ENCODE measurements around the gene PEX16.
A peak's percentile ranks its signal among the peaks of the same experiment; 100 is the strongest.
"Not testable (repeated sequence)": the region's sequence is repeated elsewhere in the genome, so short reads cannot be mapped to it uniquely, and the experiment has no call there.

PEX16 gene

DNA sequence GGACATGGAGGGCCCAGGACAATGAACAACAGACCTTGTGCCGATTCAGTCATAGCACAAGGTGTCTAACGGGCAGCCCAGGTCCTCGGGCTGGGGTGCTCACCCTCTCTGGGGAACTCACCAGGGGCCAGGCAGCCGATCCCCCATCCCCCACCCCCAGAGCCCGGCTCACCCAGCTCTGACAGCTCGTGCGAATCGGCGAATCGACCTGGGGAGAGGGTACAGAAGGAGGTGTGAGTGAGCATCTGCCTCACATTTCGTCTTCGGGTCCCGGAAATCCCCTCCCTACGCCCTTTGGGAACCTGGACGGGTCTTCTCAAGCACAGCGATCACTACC is 423 bp downstream of the PEX16 start:
- no peak for DNase-seq

DNA sequence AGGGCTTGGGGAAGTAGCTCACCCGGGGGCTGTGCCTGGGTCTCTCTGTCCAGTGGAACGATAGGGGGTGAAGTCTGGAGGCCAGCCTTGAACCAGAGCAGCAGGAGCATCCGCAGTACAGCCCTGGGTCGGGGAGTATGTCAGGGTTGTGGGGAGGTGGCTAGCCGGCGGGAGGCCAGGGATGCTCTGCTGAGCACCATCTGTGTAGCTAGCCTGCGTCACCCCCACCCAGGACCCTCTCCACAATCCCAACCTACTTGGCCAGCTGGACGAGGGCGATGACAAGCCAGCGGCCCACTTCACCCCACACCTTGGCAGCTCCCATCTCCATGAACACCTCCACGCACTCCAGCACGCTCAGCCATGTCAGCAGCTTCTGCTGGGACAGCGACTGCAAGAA is 2.2 kb downstream of the PEX16 start:
- no peak for DNase-seq

DNA sequence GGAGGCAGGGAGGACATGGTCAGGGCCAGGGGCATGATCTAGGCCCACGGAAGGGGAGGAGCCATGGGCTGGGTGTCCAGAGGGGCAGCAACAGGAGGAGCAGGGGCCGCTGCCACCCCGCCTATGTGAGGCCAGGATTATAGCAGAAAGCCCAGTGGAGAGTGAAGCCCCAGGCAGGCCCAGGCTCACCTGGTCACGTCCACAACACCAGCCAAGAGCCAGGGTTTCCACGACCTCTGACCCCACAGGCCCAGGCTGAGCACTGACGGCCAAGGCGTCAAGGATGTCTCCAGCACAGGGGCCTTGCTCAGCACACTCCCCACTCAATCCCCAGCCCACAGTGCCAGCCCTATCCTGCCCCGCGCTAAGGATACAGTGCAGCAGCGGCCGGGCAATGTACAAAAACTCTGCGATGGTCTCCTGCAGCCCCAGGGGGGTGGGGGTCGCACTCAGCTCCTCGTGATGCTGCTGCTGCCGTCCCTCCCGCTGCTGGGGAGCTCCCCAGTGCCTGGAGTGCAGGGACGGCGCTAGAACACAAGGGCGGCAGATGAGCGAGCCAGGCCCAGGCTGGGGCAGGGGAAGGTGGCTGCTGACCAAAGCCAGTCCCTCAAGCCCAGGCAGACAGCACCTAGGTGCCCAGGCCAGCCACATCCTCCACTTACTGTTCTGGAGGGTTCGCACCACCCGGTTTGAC is 3.6 kb downstream of the PEX16 start:
- DNase-seq: no peak

DNA sequence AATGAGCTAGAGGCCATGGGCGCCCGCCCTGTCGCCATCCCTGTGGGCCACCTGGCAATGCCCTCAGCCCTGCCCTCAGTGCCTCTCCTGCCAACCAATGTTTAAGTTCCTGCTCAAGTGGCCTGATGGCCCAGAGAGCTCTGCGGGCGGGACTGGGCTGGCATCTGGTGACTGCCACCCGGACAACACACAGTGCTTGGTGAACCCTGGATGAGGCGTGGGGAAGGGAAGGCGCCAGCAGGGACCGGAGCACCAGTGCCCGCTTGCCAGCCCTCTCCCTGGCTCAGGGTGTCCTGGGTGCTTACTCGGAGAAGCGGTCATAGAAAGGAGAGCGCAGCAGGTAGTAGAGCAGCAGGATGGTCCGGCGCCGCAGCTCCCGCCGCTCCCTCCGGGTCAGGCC is 4.2 kb downstream of the PEX16 start:
- DNase-seq: no peak

GRCh38 chr11:45910623-45911022 is 7.1 kb downstream of the PEX16 start:
- no peak for DNase-seq

- DNase-seq: no peak
These were observed 7.8 kb downstream of the PEX16 start for GRCh38 chr11:45909594-45910475.

- no peak for DNase-seq
These were observed 9.7 kb downstream of the PEX16 start for GRCh38 chr11:45907911-45908370.

- DNase-seq: no peak
These were observed 10.6 kb downstream of the PEX16 start, which contains the start of gene FREY1 for GRCh38 chr11:45906965-45907611. Gene FREY1, minus strand, starts transcription at chr11:45907271. Its CDS starts 26 bp downstream, at chr11:45907245.

DNA sequence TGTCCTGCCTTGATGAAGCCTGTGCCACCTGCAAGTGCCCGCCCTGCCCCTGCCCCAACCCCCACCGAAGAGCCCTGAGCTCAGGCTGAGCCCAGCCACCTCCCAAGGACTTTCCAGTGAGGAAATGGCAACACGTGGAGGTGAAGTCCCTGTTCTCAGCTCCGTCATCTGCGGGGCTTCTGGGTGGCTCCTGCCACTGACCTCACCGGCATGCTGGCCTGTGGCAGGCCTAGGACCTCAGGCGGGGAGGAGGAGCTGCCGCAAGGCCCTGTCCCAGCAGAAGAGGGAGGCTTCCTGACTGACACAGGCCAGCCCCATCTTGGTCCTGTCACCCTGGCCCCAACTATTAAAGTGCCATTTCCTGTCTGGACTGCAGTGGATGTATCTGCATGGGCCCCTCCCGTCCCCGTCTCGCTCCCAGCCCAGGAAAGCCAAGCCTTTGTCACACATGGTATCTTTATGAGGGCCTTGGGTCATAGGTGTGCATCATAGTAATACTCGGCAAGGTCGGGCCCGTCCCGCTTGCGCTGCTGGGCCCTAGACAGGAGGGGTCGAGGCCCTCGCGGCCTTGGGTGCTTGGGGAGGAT is 11.5 kb downstream of the PEX16 start:
- DNase-seq: no peak

DNA sequence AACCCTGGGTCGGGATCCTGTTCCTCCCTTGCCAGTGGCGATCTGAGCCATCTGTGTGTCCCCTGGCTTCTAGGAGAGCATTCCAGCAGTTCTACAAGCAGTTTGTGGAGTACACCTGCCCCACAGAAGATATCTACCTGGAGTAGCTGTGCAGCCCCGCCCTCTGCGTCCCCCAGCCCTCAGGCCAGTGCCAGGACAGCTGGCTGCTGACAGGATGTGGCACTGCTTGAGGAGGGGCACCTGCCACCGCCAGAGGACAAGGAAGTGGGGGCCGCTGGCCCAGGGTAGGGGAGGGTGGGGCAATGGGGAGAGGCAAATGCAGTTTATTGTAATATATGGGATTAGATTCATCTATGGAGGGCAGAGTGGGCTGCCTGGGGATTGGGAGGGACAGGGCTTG is 12.1 kb downstream of the PEX16 start:
- DNase-seq: not testable (repeated sequence)

DNA sequence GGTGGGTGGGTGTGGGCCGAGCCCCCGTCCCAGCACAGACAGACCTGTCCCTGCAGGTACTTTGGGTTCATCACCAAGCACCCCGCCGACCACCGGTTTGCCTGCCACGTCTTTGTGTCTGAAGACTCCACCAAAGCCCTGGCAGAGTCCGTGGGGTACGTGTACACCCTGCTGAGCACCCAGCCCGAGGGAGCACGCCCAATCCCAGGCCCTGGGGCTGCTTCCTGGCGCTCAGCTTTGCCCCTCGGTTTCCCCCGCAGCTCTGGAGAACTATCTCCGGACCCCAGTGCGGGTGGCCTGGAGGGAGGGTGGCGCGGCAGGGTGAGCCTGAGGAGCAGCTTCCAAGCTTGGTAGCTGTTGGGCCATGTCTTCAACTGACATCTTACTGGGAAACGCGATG is 12.6 kb downstream of the PEX16 start:
- DNase-seq: no peak

GRCh38 chr11:45904309-45904915 is 13.3 kb downstream of the PEX16 start:
- DNase-seq: no peak

DNA sequence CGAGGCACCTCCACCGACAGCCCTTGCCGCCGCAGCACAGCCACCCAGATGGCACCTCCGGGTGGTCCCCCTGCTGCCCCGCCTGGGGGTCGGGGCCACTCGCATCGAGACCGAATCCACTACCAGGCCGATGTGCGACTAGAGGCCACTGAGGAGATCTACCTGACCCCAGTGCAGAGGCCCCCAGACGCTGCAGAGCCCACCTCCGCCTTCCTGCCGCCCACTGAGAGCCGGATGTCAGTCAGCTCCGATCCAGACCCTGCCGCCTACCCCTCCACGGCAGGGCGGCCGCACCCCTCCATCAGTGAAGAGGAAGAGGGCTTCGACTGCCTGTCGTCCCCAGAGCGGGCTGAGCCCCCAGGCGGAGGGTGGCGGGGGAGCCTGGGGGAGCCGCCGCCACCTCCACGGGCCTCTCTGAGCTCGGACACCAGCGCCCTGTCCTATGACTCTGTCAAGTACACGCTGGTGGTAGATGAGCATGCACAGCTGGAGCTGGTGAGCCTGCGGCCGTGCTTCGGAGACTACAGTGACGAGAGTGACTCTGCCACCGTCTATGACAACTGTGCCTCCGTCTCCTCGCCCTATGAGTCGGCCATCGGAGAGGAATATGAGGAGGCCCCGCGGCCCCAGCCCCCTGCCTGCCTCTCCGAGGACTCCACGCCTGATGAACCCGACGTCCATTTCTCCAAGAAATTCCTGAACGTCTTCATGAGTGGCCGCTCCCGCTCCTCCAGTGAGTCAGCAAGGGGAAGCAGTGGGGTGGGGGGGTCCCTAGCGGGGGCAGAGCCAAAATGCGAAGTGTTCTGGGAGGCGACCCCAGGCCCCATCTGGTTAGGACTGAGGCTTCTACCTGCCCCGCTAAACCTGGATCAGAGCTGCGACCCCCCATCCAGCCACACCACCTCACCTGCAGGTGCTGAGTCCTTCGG is 15.0 kb downstream of the PEX16 start:
- DNase-seq: no peak

DNA sequence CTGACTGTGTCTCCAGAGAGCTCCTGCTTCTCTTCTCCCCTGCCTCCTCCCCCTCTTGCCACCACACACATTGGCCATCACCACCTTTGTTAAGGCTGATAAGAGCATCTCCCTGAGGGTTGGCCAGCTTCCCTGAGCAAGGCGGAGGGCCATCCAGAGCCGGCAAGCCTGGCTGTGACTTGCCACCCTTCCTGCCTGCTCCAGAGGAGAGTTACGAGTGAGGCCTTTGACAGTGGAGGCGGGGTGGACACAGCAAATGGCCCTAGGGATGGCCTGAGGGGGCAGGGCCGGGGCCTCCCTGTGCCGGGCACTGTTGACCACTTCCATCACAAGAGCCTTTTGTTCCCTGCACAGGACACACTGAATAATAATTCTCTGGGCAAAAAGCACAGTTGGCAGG is 16.1 kb downstream of the PEX16 start:
- DNase-seq: no peak

DNA sequence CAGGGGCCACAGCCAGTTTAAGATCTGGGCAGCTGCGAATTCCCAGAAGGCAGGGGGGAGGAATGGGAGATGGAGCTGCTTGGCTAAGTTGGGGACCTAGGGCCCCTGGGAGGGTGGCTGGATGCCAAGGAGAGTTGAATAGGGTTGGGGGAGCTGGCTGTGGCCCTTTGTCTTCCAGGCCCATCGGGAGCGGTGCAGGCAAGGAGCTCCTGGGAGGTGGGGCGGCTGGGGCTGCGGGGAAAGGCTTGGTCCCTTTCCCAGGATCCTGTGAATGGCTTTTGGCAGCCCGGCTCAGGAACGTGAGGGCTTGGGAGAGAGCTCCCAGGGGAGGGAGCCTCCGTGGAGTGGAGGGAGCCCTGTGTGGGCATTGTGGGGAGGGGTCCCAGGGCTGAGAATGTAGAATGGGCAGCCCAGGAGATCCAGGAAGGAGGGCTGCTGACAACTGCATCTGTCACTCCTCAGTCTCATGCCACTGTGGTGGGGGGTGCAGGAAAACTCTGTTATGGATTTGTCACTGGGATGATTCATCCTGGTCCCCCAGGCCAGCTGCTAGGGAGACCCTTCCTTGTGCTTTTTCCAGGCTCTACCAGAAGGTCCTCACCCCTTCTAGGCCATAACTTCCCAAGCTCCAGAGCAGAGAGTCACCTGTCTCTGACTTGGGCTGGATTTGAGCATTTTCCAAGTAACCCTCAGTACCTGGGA is 16.6 kb downstream of the PEX16 start:
- DNase-seq: no peak

DNA sequence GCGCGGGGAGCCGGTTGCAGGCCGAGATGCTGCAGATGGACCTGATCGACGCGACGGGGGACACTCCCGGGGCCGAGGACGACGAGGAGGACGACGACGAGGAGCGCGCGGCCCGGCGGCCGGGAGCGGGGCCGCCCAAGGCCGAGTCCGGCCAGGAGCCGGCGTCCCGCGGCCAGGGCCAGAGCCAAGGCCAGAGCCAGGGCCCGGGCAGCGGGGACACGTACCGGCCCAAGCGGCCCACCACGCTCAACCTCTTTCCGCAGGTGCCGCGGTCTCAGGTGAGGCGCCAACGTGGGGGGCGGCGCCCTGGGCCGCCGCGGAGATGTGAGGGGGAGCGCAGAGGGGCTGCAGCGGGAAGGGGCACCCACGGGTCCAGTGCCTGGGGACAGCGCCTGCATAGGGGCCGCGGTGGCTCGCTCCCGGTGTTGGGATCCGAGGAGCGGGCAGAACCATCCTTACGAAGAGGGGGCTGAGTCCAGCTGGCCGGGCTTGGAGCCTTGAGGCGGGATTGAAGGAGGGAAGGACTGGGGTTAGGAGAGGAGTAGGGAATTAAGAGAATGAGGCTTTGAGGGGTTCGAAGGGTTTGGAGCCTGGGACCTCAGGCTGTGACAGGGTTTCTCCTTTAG is 17.4 kb downstream of the PEX16 start:
- not testable (repeated sequence) for DNase-seq

DNA sequence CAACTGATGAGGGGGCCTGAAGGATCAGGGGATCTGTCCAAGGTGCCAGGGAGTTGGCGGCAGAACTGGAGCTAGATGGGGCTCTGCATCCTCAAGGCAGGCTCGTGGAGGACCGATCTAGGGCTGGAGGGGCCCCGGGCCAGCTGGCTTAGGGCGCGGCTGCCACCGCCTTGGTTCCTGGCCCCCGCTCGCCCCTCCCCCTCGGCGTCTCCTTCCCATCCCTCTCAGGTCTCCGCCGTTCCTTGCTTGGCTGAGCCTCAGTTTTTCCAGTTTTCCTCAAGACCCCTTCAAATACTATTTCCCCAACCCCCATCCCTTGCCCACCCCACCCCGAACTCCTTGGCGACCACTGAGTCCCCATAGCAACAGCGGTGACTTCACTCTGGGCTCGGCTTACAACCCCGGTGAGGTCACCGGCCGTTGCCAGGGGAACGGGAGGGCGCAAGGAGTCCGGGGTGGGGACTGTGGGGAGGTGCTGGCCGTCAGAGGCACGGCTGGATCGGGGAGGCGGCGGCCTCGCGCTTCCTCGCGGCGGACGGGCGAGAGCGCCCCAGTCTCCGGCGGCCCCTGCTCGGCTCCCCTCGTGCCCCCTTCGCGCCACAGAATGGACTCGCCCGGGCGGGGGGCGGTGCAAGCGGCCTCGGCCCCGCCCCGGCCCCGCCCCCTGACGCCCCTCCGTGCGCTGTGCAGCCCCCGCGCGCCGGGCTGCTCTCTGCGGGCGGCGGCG is 18.1 kb downstream of the PEX16 start:
- peak; percentile 74 for DNase-seq

- no peak for DNase-seq
These were observed 18.6 kb downstream of the PEX16 start for GRCh38 chr11:45899086-45899447.

DNA sequence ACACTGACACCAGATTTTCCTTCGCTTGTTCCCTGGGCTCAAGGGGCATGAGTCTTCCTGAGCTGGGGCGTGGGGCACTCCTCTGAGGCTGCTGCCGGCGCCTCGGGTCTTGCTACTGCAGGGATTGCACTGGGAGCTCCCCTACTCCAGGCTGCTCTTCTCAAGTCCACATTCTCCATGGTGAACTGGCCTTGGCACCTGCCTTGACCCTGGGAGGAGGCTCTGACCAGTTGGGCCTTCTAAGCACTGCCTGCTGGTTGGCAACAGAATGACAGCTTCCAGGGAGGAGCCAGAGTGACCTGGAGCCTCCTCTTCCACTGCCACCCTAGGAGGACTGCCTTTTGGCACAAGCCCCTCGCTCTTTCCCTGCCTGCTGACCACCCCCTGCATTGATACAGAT is 20.1 kb downstream of the PEX16 start:
- no peak for DNase-seq

GRCh38 chr11:45896422-45896984 is 21.2 kb downstream of the PEX16 start:
- no peak for DNase-seq
